T-helper 2 cell (primary cell): Measurements from ENCODE around the gene GLI1.

Experiments used
- DNase-seq, 5 experiments: peaks; one replicate each; pipeline versions ENCODE4 v3.0.0 to v3.0.0-alpha.2; 2012 to 2022

The GLI1 gene

DNA sequence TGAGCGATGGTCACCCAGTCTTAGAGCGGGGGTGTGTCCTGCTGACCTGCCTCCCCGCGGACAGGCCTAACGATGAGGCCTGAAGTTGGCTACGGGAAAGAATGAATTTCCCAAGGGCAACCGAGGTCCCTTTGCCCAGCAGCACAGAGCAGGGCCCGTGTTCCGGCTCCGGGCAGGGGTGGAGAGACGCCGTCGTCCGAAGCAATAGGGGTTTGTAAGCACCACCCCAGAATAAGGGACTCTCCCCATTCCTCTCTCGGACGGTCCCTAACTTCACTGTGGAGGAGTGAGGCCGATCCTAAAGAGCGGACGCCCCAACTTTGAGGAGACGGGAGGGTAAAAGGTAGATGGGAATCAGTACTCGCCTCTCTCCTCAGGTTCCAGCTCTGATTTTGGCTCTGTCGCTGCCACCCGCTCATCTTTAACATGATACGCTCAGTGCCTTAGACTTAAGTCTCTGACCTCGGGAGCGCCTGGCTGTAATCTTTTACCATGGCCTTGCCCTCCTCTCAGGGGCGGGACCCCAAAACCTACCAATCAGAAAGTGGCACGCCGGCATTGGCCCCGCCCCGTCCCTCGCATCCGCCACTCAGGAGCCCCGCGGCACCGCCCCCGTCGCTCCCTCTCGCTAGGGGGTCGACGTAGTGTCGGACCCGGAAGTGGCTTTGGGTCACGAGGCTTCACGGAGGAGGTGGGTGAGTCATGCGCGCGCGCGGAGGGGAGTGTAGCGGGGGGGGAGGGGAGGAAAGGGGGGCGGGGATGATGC lies 60.7 kb downstream of the GLI1 start, which contains the start of gene DDIT3:
Gene DDIT3 (minus strand): TSS at position 462 of the 766 bp plus-strand sequence. CDS start 3,108 bp downstream, outside the sequence.
- peak; percentile 99 to 100 (median 99) for DNase-seq

GRCh38 chr12:57521525-57522010 lies 62.0 kb downstream of the GLI1 start:
- no peak for DNase-seq
